NCI-H1694 (cell line): Measurements from ENCODE around the gene GTF2H4.
"Not testable (repeated sequence)": the region's sequence is repeated elsewhere in the genome, so short reads cannot be mapped to it uniquely, and the experiment has no call there.

Source experiments
- DNase-seq: peaks from one replicate; lab custom pipeline; 2025; lab: John Stamatoyannopoulos, UW

GTF2H4 gene

DNA sequence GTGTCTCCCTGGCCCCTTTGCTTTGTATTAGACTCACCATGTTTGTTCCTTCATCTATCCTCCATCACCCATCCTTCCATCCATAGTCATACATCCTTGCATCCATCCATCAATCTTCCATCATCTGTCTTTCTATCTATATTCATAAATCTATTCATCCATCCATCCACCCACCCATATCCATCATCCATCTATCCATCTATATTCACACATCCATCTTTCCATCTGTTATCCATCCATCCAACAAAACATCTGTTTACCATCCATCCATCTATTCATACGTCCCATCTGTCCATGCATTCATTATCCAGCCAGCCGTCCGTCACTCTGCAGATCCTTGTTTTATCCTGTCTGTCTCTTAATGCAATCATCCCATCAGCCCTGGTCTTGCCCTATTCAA, 13.1 kb upstream of the GTF2H4 start:
- DNase-seq: no peak

DNA sequence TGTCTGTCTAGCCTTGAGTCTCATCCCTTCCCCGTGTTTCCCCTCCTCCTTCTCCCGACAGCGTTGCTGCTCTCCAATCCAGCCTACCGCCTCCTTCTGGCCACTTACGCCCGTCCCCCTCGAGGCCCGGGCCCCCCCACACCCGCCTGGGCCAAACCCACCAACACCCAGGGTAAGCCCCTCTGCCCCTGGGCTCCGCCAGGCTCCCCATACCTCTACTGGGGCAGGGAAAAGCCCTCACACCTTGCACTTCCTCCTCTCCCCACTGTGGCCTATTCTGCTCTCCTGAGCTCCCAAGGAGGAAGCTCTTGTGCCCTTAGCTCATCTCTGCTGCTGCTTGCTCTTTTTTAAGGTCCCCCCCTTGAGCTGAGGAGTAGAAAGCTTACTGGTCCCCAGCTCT, 12.7 kb upstream of the GTF2H4 start:
- no peak for DNase-seq

DNA sequence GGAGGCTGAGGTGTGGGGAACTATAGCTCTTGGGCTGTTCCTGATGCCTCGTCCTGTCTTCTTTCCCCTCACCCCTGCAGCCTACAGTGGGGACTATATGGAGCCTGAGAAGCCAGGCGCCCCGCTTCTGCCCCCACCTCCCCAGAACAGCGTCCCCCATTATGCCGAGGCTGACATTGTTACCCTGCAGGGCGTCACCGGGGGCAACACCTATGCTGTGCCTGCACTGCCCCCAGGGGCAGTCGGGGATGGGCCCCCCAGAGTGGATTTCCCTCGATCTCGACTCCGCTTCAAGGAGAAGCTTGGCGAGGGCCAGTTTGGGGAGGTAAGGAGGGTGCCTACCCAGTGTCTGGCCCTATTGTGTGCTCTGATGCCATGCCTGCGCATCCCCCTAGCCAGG, 11.5 kb upstream of the GTF2H4 start:
- no peak for DNase-seq

DNA sequence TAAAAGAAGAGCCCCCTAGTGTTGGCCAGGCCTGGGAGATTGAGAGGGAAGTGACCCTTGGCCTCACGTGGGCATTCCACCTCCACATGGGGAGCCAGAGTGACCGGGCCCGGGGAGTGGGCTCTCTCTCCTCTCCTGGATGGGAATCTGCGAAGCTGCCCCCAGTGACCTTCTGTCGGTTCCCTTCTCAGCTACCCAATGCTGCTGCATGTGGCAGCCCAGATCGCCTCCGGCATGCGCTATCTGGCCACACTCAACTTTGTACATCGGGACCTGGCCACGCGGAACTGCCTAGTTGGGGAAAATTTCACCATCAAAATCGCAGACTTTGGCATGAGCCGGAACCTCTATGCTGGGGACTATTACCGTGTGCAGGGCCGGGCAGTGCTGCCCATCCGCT, 10.1 kb upstream of the GTF2H4 start:
- no peak for DNase-seq

DNA sequence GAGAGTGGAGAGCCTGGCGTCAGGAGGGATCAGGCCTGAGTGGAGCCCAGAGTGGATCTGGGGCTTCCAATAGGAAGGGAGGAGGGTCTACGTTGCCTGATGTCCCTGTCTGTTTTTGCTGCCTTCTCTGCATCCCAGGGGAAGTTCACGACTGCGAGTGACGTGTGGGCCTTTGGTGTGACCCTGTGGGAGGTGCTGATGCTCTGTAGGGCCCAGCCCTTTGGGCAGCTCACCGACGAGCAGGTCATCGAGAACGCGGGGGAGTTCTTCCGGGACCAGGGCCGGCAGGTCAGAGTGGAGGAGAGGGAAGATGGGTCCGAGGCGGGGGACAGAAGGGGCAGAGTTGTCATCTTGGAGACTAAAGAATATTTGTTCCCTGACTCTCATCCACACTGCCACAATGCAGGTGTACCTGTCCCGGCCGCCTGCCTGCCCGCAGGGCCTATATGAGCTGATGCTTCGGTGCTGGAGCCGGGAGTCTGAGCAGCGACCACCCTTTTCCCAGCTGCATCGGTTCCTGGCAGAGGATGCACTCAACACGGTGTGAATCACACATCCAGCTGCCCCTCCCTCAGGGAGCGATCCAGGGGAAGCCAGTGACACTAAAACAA, 9.2 kb upstream of the GTF2H4 start:
- DNase-seq: no peak

DNA sequence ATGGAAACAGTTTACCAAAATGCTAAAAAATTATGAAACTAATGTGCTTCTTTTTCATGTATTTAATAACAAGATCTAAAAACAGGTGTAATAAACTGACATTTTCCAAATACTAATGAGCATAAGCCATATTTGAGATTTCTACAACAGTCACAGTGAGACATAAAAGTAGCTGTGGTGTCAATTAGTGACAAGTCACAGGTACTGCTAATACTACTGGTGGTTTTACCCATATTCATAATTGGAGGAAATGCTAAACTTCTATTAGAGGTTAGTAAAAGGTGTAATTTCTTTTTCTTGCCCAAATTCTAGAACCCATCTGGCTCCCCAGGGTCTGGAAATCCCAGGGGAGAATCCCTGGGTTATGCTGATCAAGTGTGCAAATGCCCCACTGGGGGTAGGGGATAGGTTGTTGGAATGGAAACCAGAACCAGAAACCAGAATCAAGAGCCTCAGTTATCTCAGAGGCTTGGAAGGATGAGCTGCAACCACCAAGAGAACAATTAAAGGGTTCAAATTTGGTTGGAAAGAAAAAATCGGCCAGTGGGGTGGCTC, 7.1 kb upstream of the GTF2H4 start:
- no peak for DNase-seq

DNA sequence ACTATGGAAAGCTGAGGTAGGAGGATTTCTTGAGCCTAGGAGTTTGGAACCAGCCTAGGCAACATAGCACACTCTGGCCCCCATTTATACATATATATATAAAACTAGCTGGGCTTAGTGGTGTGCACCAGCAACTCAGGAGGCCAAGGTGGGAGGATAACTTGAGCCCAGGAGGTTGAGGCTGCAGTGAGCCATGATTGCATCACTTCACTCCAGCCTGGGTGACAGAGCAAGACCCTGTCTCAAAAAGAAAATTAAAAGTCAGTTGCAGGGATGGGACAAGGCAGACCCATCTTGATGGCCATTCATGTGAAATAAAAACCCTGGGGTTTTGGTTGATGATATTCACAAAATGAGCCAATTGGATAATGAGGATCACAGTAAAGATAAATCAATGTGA, 6.6 kb upstream of the GTF2H4 start:
- no peak for DNase-seq

DNA sequence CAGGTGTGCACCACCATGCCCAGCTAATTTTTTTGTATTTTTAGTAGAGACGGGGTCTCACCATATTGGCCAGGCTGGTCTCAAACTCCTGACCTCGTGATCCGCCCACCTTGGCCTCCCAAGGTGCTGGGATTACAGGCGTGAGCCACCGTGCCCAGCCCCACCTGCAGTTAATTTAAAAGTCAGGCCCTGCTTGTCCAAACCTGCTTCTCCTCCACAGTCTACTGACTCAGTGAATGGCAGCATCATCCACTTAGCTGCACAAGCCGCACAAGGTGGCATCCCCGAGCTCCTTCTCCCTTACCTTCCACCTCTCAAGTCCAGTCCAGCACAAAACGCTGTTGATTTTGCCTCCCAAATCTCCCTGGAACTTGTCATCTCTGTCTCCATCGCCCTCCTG, 5.8 kb upstream of the GTF2H4 start:
- not testable (repeated sequence) for DNase-seq

DNA sequence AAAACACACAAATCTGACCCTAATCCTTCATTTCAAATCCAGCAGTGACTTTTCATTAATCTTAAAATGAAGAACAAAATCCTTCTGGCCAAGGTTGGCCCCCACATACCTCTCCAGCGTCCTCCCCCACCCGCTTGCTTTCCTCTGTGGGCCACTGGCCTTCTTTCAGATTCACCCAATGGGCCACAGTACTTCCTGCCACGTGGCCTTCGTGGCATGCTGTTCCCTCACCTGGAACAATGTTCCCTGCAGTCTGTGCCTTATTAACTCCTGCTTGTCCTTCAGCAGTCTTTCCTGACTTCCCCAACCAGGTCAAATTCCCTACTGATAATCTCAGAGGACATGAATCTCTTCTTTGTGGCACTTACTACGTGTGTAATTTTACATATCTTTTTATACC, 5.3 kb upstream of the GTF2H4 start:
- no peak for DNase-seq

DNA sequence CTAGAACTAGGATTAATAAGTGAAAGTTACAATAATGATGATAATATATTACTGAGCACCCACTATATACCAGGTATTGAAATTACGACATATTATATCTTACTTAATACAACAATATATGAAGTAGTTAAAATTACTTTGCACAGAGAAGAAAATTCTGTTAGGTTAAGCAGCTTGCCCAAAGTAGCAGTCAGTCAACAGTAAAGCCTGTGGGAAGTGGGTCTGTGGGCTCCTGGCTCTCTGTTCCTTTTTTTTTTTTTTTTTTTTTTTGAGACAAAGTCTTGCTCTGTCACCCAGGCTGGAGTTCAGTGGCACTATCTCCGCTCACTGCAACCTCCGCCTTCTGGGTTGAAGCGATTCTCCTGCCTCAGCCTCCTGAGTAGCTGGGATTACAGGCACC, 4.8 kb upstream of the GTF2H4 start:
- DNase-seq: no peak

DNA sequence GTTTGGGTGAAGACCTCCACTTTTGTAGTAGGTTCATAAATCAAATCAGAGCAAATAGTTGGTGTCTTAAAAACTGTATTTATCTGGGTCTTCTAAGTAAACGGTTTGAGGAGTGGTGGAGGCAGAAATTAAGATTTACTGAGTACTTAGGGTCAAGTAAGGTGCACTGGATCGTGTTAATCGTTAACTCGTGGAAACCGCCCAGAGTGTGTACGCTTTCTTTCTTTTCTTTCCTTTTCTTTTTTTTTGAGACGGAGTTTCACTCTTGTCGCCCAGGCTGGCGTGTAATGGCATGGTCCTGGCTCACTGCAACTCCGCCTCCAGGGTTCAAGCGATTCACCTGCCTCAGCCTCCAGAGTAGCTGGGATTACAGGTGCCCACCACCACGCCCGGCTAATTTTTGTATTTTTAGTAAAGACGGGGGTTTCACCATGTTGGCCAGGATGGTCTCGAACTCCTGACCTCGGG, 683 bp upstream of the GTF2H4 start:
- DNase-seq: not testable (repeated sequence)

DNA sequence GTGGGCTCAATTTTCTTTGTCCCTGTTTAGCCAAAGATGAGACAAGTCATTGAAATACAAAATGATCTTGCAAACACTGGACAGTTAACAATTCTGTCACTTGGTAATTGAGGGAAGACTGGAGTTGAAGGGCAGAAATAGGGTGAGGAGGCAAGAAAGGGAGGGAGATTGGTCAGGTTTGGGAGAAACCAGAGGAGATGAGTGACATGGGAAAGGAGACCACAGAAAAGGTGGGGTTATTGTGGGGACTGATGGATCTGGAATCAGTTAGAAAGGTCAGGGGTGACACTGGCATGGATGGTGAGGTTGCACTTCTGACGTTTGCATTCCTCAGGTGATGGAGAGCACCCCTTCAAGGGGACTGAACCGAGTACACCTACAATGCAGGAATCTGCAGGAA, 693 bp downstream of the GTF2H4 start:
- DNase-seq: no peak

DNA sequence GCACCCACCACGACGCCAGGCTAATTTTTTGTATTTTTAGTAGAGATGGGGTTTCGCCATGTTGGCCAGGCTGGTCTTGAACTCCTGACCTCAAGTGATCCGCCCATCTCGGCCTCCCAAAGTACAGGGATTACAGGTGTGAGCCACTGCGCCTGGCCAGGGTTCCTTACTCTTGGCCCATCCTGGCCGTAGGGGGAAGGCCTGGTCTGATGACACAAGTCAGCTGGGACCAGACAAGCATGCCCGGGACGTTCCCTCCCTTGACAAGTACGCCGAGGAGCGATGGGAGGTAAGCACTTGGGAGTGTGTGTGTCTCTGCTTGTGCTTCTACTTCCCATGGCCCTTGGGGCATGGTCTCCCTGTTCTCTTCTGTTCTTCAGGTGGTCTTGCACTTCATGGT, 2.5 kb downstream of the GTF2H4 start:
- DNase-seq: not testable (repeated sequence)

DNA sequence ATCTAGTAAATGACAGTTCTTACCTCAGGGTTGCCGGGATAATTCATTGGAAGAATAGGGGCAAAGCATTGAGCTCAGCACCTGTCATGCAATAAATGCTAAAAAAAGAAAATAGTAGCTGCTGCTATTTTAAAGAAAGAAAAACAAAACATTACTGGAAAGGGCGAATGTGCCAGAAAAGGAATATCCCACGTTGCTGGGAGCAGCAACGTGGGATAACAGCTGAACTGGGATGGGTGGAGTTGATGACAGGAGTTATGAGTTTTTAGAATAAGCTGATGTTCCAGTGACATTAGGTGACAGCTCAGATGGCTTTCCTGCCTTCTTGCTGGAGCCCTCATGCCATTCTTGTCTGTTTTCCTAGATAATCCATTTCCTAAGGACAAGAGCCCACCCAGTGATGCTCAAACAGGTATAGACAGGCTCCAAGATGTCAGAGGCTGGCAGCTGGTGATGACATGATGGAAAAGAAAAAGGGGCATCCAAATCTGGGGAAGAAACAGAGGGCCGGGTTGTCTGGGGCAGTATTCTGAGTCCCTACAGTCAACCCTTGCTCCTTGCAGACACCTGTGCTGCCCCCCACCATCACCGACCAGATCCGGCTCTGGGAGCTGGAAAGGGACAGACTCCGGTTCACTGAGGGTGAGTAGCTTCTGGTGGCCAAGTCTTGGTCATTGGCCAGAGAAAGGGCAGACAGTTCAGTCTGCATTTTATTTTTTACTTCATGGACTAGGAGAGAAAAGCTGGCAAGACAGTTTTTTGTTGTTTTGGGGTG, 4.9 kb downstream of the GTF2H4 start:
- DNase-seq: no peak

DNA sequence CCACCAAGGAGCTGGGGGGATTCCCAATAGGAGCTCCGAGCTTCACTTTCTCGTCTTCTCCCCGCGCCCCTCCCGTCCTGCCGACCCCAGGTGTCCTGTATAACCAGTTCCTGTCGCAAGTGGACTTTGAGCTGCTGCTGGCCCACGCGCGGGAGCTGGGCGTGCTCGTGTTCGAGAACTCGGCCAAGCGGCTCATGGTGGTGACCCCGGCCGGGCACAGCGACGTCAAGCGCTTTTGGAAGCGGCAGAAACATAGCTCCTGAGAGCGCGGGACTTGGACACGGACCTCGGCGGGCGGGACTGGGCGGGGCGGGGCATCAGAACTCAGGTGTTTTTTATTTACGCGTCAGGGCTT, 5.7 kb downstream of the GTF2H4 start:
- no peak for DNase-seq

DNA sequence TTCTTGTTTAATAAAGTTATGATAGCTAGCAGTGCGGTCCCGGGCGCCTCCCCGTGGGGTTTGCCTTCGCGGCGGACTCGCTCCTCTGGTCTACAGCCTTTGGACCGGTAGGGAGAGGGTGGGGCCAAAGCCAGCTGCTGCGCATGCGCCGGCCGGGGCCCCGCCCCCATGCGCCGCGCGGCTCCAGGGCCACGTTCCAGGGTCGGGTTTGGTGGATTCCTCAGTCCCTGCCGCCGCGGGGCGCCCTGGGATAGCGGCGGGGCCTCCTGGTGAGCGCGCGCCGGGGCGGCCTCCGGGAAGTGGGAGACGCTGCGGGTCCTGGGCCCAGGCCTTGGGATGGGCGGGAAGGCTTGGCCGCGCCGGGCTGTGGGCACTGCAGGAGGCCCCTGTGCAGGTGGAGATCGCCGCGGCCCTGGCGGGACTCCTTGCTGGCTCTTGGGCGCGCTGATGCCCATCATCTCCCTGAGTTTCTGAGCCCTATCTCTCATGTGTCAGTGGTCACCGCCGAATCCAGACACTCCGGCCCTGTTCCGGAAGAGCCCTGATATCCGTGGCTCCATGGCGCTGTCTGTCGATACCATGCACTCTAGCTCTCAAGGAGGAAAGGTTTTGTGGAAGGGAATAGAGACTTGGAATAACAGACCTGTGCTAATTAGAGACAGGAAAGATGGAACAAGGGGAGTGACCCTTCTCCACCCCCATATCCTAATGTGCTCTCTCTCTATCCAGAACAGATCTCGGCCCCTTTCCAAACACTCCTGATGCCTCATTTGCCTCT, 6.3 kb downstream of the GTF2H4 start, which contains the start of gene VARS2:
TSS of gene VARS2 (plus strand) at position 163 of the 778 bp plus-strand sequence. CDS start at position 762, 599 bp downstream.
- peak; percentile 67 for DNase-seq

DNA sequence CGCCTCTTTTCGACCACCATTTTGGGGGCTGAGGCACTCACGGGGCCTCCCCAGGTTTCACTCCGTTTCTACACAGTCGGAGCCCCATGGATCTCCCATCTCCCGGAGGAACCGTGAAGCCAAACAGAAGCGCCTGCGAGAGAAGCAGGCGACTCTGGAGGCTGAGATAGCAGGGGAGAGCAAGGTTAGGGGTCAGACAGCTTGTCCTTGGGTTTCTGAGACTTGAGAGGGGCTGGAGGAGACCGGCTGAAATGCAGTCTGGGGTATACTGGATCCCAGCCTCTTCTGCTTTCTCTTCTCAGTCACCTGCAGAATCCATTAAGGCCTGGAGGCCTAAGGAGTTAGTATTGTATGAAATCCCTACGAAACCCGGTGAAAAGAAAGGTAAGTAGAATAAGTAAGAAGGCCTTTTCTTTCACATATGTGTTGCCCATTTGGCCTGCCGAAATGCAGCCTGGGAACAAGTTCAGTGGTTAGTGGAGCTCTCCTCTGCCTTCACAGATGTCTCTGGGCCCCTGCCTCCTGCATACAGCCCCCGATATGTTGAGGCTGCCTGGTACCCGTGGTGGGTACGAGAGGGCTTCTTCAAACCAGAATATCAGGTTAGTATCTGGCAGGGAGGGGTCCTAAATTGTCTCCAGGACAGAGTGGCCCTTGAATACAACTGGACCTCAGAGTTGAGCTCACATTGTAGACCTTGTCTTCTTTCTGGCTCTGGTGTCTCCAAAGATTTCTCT, 7.0 kb downstream of the GTF2H4 start:
- DNase-seq: no peak

DNA sequence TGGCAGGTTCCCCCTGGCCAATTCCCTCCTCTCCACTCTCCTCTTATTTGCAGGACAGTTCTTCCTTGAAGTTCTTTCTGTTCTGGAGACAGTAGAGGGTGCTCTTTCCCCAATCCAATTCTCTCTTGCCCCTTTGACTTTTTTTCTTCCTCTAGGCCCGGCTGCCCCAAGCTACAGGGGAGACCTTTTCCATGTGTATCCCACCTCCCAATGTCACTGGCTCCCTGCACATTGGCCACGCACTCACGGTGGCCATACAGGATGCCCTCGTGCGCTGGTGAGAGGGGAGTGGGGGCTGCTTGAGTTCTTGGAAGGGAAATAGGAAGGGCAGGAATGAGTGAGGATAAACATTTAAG, 7.6 kb downstream of the GTF2H4 start:
- peak; percentile 11 for DNase-seq

DNA sequence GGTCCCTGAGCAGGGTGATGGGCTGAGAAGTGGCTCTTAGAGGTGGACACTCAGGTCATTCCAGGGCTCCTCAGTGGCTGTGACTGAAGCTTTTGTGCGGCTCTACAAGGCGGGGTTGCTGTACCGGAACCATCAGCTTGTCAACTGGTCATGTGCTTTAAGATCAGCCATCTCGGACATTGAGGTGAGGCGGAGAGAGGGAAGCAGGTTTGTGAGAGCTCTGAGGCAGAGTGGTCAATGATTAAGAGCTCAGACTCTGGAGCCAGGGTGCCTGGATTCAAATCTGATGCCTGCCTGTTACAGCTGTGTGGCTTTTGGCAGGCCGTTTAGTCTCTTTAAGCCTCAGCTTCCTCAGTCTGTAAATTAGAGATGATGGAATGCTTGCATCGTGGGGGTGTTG, 9.0 kb downstream of the GTF2H4 start:
- DNase-seq: no peak

DNA sequence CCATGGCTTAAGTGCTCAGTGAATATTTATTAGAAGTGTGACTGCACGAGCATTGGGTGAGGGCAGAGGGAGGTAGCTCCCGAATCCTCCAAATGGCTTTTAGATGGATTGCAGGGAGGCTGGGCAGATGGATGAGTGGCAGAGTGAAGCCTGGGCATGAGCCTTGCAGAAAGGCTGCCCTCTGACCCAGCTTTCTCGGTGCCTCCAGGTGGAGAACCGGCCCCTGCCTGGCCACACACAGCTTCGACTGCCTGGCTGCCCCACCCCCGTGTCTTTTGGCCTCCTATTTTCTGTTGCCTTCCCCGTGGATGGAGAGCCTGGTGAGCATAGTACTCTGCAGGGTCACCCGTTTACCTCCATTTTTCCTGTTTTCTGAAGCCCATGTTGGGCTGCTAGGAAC, 9.5 kb downstream of the GTF2H4 start:
- DNase-seq: no peak

DNA sequence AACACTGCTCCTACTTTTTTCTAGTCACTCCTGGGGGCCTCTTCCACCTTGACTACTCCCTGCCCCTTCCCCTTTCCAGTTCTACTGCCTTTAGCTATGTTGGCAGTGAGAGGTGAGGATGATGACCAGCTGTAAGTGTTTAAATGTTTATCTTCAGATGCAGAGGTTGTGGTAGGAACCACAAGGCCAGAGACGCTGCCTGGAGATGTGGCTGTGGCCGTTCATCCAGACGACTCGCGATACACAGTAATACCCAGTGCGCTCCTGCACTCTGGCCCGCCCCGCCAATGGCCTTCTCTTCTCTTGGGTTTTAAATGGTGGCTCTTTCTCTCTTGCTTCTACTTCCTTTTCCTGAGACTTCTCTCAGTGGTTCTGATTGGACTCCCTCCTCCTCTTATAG, 10.7 kb downstream of the GTF2H4 start:
- no peak for DNase-seq

DNA sequence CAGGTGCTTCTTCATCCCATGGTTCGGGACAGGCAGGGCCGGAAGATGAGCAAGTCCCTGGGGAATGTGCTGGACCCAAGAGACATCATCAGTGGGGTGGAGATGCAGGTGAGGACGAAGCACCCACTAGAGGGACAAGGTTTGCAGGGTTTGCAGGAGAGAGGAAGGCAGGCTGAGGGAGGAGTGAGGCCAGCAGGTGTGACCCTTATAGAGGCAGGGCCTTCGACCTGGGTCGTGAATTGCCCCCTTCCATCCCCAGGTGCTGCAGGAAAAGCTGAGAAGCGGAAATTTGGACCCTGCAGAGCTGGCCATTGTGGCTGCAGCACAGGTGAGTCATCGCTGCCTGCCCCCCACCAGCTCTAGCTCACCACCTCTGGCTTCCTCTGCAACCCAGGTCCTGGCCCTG, 14.4 kb downstream of the GTF2H4 start:
- no peak for DNase-seq
